AG04450 (cell line): ENCODE data around the gene HES6. TPM values are rescaled to one million over a fixed set of nuclear protein-coding genes. Genes with fewer than 3 reads are reported as not detected.

Experiments
- CTCF ChIA-PET: fragments of 300-600, 350-600 bp; formaldehyde crosslinking; extraction: SDS; loops from one replicate; lab custom pipeline; 2022; ENCODE audit warnings: antibody characterized with exemption, inconsistent platforms; lab: Charles Lee
- POLR2A ChIA-PET: fragments of 350-600 bp; formaldehyde crosslinking; extraction: SDS; loops from one replicate; lab custom pipeline; 2021; ENCODE audit warnings: antibody characterized with exemption, inconsistent platforms; lab: Yijun Ruan, JAX
- DNase-seq: peaks from one replicate; pipeline ENCODE4 v3.0.0-alpha.2; 2011; ENCODE audit warnings: low read depth, low spot score
- H3K27ac ChIP-seq: one replicate; pipeline ENCODE4 v1.5.1; 2012; ENCODE audit warnings: low read depth, low read length, control low read depth
- H3K27me3 ChIP-seq: one replicate; pipeline ENCODE4 v1.6.0; 2012; ENCODE audit warnings: low read length; ENCODE audit not compliant: control insufficient read depth, insufficient read depth
- H3K4me3 ChIP-seq: 2 replicates; pipeline ENCODE4 v1.5.1; 2011; ENCODE audit warnings: mild to moderate bottlenecking, low read depth, low read length, control low read depth
- H3K9me3 ChIP-seq: 2 replicates; pipeline ENCODE4 v1.5.1; 2012; ENCODE audit warnings: low read length; ENCODE audit not compliant: control insufficient read depth, insufficient read depth
- CTCF ChIP-seq: IDR thresholded peaks from 2 replicates; pipeline ENCODE4 v1.5.1; 2011; ENCODE audit warnings: low read depth, low read length, control low read depth, inconsistent platforms
- polyA plus RNA-seq: library from polyadenylated mRNA; depleted of rRNA; stranded (reverse); fragments of >200 nt; gene quantifications from 2 replicates; pipeline ENCODE4 v1.2.3, GENCODE V29; 2011

Gene HES6
- polyA plus RNA-seq, 1 experiment: 2.9 TPM

DNA sequence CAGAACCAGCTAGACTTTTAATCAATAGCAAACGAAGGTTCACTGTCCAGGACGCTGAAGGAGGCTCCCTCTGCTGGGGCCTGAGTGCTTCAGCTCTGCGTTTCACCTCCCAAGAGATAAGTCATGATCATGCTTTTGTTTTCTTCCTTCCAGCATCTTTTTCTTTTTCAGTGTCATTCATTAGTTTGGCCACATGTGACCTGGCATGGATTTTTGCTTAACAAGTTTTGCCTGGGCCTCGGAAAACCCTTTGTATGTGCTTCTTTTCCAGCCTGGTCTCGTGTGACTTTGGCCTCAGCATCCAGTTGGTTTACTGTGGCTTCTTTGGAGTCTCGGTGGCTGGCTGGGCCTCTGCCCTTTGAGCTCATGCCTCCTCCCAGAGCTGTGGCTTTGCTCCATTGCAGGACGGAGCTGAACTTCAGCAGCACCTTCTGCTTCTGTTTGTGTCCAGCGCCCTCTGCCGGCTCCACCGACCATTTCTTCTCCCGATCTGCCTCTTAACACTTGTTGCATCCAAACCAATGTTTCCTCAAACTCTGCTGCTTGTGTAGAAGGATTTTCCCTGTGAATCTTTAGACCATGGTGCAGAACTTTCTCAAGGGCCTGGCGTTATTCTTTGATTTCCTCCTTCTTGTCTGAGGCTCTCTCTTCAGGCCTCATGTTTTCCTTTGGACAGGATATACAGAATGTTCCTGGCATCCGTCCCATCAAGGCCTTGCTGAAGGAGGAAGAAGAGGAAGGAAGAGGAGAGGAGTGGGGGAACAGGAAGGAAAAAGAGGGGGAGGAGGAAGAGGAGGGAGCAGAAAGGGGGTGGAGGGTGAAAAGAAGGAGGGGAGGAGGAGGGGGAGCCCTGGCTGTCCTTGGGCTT is 23.6 kb upstream of the HES6 start:
- Histone ChIP-seq H3K27ac (no peak overlapping the region), H3K9me3 (no peaks in the 10 kb centered on the region), H3K27me3 (no peaks in the 10 kb centered on the region), H3K4me3 (no peak overlapping the region)
- peak; percentile 83 for TF ChIP-seq CTCF
- peak; percentile 88 for DNase-seq
- ChIA-PET POLR2A (interaction anchor here (0.6 to 1.1 kb wide), 3 partner anchors 27 to 405 kb away, joined by 3 to 4 read pairs (median 3); partner anchors contain the start of gene SCLY), CTCF (interaction anchor here (0.6 to 3.5 kb wide), 58 partner anchors 9 to 518 kb away, joined by 3 to 50 read pairs (median 4); partner anchors contain the start of genes RAMP1 and SCLY)

- no peaks in the 10 kb centered on the region for H3K27me3 ChIP-seq
- no peak overlapping the region for H3K27ac ChIP-seq
- no peaks in the 10 kb centered on the region for H3K9me3 ChIP-seq
- POLR2A ChIA-PET: interaction anchor here (0.6 to 1.1 kb wide), 3 partner anchors 26 to 404 kb away, joined by 3 to 4 read pairs (median 3); partner anchors contain the start of gene SCLY
- H3K4me3 ChIP-seq: no peak overlapping the region
- CTCF ChIA-PET: interaction anchor here (0.6 to 3.5 kb wide), 53 partner anchors 8 to 517 kb away, joined by 3 to 50 read pairs (median 4); partner anchors contain the start of genes RAMP1 and SCLY
- TF ChIP-seq CTCF: no peak
- DNase-seq: no peak
Measured at GRCh38 chr2:238262496-238263122, 22.8 kb upstream of the HES6 start.

GRCh38 chr2:238261718-238262375 is 22.0 kb upstream of the HES6 start:
- no peaks in the 10 kb centered on the region for H3K9me3 ChIP-seq
- TF ChIP-seq CTCF: no peak
- H3K27me3 ChIP-seq: no peaks in the 10 kb centered on the region
- CTCF ChIA-PET: no interaction called here
- no peak overlapping the region for H3K4me3 ChIP-seq
- POLR2A ChIA-PET: no interaction called here
- DNase-seq: no peak
- H3K27ac ChIP-seq: no peak overlapping the region

DNA sequence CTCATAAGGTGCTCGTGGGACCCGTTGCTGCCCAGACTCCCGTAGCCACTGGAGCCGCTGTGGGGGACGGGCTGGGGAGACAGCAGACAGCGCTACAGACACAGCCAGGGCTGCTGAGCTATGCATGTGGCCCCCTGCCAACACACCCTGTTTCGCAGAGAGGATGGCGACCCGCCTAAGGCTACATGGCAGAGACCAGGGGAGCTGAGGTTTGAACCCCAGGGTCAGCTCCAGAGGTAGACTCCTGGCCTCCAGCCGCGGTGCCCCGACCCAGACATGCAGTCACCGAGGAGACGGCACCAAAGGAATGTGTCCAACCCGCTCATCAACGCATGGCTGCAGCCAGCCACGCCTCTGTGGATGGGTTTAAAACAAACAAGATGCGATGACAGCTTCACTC is 21.0 kb upstream of the HES6 start:
- CTCF ChIA-PET: interaction anchor here (0.6 kb wide), 1 partner anchor 264 kb away, joined by 4 read pairs; no protein-coding TSS in a partner anchor
- no peak for TF ChIP-seq CTCF
- DNase-seq: no peak
- Histone ChIP-seq H3K27ac (no peak overlapping the region), H3K27me3 (no peaks in the 10 kb centered on the region), H3K4me3 (no peak overlapping the region), H3K9me3 (no peaks in the 10 kb centered on the region)
- POLR2A ChIA-PET: no interaction called here
